NOMO-1 treated with dmso at 0.1 percent for 144 hours (cell line): ENCODE results near the gene VEGFB.

Experiments
- DNase-seq: peaks from one replicate; lab custom pipeline; 2025; ENCODE audit not compliant: unreplicated experiment; lab: John Stamatoyannopoulos, UW

Gene VEGFB

GRCh38 chr11:64230171-64230984 lies 4.0 kb upstream of the VEGFB start, which contains the start of gene DNAJC4:
TSS of gene DNAJC4 (plus strand) at chr11:64230548. CDS start at chr11:64230855, 307 bp downstream.
- DNase-seq, result peak; percentile 89

GRCh38 chr11:64230985-64231365 lies 3.4 kb upstream of the VEGFB start:
- peak; percentile 47 for DNase-seq

- DNase-seq, result no peak
Measured at GRCh38 chr11:64231546-64231945, 2.8 kb upstream of the VEGFB start.

- DNase-seq, result no peak
Measured at GRCh38 chr11:64232182-64232966, 2.0 kb upstream of the VEGFB start.

GRCh38 chr11:64232967-64233315 lies 1.4 kb upstream of the VEGFB start:
- no peak for DNase-seq

GRCh38 chr11:64234647-64235379 lies 429 bp downstream of the VEGFB start:
- DNase-seq, result no peak

- no peak for DNase-seq
Measured at GRCh38 chr11:64235437-64236161, 1.2 kb downstream of the VEGFB start.

DNA sequence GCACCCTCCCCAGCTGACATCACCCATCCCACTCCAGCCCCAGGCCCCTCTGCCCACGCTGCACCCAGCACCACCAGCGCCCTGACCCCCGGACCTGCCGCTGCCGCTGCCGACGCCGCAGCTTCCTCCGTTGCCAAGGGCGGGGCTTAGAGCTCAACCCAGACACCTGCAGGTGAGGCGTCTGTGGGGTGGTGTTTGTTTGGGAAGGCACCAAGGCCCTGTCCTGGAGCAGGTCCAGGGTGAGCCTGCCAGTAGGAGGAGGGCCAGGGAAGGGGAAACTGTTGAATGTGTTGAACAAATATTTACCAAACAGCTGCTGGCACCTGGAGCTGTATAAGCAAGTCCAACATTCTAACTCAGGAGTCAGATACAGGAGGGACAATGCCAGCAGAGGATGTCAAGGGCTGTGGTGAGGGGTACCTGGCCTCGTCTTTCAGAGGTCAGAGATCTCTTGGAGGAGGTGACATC lies 3.1 kb downstream of the VEGFB start:
- DNase-seq, result no peak

- DNase-seq, result no peak
Measured at GRCh38 chr11:64238076-64238475, 3.7 kb downstream of the VEGFB start.

DNA sequence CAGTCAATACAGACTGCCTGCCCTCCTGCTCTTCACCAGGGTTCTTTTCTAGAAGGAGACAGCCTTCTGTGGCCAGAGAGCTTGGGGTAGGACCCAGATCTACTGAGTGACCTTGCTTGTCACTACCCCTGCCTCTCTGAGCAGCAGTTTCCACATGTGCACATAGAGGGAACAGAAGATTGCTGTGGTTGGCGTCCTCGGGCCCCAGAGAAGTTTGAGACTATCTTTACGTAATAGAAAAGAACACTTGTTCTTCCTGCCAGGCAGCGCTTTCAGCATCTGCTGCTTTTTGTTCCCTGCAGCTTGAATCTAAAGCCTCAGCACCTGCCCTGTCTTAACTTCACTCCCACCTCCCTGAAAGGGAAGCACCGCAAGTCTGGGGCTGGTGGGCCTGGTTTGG lies 4.6 kb downstream of the VEGFB start:
- DNase-seq, result peak; percentile 73

- peak; percentile 98 for DNase-seq
Measured at GRCh38 chr11:64239662-64240434, 5.5 kb downstream of the VEGFB start.

GRCh38 chr11:64240435-64241240 lies 6.3 kb downstream of the VEGFB start, which contains the start of gene FKBP2:
TSS of gene FKBP2 (plus strand) at chr11:64241095. CDS start at chr11:64242388, 1,293 bp downstream.
- DNase-seq, result peak; percentile 96

DNA sequence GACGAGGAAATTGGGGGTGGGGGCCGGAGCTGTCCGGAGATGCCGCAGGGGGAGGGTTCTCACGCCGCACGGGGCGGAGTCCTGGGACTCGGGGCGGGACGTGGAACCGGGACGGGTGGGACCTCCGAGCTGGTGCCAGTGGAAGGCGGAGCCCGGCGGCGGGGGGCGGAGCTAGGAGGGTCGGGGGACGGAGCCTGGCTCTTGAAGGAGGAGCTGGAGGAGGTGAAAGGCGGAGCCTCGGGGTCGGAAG lies 6.8 kb downstream of the VEGFB start:
- DNase-seq, result no peak

GRCh38 chr11:64241491-64242374 lies 7.3 kb downstream of the VEGFB start:
- DNase-seq, result peak; percentile 98

- no peak for DNase-seq
Measured at GRCh38 chr11:64243236-64243854, 9.0 kb downstream of the VEGFB start.

DNA sequence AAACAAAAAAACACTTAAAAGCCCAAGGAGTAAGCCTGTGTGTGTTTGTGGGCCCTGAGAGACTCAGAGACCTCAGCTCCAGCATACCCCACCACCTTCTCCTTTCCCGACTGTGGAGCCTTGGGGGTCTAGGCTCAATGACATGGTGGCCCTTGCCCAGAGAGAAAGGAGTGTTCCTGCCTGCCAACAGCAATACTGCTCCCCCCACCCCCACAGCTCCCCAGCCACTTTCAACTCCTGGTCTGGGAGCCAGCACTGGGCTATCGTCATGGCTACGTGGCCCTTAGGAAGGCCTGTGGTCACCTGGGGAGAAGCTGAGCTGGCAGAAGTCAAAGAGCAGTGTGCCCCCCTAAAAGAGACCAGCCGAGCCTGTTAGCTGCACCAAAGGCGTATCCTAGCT lies 9.7 kb downstream of the VEGFB start:
- no peak for DNase-seq

DNA sequence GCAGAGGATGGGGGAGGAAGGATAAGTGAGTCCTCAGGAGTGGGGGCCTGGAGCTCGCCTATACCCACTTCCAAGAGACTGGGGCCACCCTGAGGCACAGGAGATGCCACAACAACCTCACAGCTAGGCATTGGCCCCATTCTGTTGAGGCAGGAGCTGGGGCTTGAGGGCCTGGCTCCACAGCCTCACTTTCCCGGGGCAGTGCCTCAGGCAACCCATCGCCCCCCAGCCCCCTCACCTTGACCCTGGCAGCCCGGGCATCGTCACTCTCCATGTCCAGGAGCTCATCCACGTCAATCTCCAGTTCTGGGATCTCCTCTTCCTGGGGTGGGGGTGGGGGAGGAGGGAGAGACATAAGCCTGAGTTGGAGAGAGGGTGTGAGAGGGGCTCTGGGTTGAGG lies 10.6 kb downstream of the VEGFB start:
- DNase-seq, result no peak

DNA sequence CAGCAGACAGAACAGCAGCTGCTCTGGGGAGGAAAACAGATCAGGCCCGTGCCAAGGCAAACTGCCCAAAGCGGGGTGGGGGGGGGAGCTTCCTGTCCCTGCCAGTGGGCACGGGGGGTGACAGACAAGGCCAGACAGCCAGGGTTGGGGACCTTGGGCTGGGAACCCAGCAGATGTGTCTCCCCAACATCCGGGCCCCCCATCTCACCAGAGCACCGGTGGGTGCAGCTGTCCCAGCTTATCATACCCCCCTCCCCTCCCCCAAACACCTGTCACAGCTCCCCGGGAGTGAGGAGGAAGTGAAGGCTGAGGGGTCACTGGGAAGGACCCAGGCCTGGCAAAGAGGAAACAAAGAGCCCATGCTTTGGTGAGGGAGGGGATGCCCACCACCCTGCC lies 11.0 kb downstream of the VEGFB start:
- no peak for DNase-seq
